NCI-H345 (cell line): ENCODE data around the gene EEIG1.
A peak's percentile ranks its signal among the peaks of the same experiment; 100 is the strongest.

Experiments used
- DNase-seq: peaks from one replicate; lab custom pipeline; 2025; lab: John Stamatoyannopoulos, UW

Gene EEIG1

GRCh38 chr9:128001151-128001778, 20.5 kb upstream of the EEIG1 start:
- no peak for DNase-seq

GRCh38 chr9:127999461-127999860, 18.7 kb upstream of the EEIG1 start:
- no peak for DNase-seq

GRCh38 chr9:127993721-127994120, 12.9 kb upstream of the EEIG1 start:
- DNase-seq, result no peak

GRCh38 chr9:127991757-127992274, 11.0 kb upstream of the EEIG1 start:
- no peak for DNase-seq

- DNase-seq, result peak; percentile 66
Observed at GRCh38 chr9:127991017-127991756, 10.4 kb upstream of the EEIG1 start.

DNA sequence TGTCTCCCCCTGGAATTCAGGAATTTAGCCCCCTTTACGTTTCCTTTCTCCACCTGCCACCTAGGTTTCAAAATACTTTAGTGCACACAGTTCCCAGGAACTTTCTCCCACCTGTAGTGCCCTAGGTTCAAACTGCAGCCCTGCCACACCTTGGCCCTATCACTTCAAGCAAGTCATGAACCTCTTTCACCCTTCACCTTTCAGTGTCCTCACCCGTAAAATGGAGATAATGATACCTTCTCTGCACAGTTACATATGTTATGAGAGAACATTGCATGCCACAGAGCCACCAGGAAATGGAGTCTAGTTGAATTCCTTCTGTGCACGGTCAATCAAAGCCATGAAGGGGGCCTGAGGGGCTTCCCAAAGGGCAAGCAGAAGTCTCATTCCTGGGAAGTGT, 9.8 kb upstream of the EEIG1 start:
- no peak for DNase-seq

DNA sequence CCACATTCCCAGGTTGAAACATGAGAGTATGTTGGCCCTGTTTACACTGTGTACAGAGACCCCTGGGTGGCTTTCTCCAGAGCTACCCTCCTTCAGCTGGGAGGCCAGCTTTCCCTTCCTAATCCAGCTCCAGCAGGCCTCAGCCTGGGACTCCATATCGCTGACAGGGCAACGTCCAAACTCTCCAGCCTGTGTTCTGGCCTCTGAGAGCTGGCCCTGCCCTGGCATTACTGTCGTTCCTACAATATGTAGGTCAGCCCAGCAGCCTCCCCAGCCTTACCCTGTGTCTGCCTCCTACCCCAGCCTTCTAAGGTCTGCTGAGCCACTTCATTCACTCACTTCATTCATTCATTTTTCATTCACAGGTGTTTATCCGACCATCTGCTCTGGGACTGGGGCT, 8.3 kb upstream of the EEIG1 start:
- DNase-seq, result no peak

- DNase-seq, result no peak
Observed at GRCh38 chr9:127987103-127987614, 6.4 kb upstream of the EEIG1 start.

GRCh38 chr9:127985011-127985410, 4.2 kb upstream of the EEIG1 start:
- no peak for DNase-seq

DNA sequence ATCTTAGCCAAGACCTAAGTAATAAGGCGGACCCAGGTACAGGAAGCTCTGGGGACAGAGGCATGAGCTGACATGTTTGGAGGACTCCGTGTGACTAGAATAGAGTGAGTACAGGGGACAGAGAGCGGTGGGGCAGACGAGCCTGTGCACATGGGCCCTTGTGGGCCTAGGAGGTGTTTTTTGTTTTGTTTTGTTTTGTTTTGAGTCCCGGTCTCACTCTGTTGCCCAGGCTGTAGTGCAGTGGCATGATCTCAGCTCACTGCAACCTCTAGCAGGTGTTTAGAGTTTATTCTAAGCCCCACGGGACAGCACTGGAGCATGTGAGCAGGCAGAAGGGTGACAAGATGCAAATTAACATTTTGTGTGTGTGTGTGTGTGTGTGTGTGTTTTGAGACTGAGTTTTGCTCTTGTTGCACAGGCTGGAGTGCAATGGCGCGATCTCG, 3.1 kb upstream of the EEIG1 start:
- DNase-seq, result peak; percentile 27

GRCh38 chr9:127982912-127983311, 2.1 kb upstream of the EEIG1 start:
- DNase-seq, result no peak

DNA sequence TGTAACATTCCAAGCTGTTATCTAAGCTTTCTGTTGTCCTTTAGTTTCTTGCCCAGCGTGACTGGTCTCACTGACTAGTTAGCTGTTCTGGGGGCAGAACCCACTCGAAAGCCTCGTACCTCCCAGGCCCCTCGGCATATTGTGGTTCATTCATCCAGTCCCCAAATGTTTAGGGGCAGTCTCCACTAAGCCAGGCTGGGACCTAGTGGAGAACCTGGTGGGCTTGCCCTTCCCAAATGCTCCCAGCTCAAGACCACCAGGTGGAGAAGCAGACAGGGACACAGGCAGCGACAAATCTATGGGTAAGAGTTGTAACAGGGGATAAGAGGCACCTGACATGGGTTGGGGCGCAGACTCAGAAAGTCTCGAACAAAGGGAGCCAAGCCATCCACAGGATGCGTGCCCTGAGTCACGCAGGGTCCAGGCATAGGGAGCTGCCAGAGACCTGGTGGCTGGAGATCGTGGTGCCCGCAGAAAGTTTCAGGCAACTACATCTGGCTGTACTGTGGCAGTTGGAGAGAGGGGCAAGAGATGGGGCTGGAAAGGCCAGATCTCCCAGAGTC, 851 bp upstream of the EEIG1 start:
- DNase-seq, result no peak

- peak; percentile 77 for DNase-seq
Observed at GRCh38 chr9:127980060-127980705, 606 bp downstream of the EEIG1 start.

DNA sequence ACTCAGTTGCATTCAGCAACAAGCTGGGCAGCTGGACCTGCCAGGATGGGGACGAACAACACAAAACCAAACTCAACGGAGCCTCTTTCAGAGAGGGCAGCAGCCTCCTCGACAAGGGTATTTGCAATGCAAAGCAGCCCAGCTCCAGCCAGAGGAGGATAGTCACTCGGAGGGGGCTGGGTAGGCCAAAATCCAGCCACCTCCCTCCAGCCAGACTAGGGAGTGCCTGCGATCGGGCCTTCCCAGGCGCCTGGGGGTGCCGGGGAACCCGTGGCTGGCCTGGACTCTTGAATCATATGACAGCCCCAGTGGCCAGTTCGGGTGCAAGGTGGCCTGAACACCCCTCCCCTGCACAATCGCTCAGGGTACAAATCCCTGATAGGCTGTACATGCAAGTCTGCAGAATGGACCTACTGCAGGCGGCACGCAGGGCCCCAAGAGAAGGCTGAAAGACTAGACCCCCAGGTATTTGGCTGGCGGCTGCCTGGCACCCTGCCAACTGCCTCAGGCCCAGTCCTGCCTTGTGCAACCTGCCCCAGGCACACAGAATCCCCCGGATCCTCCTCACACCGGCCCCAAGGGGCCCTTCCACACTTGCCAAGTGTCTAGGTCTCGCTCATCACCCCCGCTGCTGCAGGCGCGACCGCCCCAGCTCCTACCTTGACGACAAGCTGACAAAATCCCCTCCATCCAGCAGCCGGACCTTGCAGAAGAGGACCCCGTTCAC, 1.3 kb downstream of the EEIG1 start:
- peak; percentile 69 for DNase-seq

- DNase-seq, result no peak
Observed at GRCh38 chr9:127979015-127979332, 1.8 kb downstream of the EEIG1 start.

- DNase-seq, result no peak
Observed at GRCh38 chr9:127977884-127978647, 2.7 kb downstream of the EEIG1 start.

- peak; percentile 23 for DNase-seq
Observed at GRCh38 chr9:127977009-127977883, 3.5 kb downstream of the EEIG1 start.

GRCh38 chr9:127976498-127976897, 4.3 kb downstream of the EEIG1 start:
- peak; percentile 88 for DNase-seq

GRCh38 chr9:127975376-127976315, 5.1 kb downstream of the EEIG1 start:
- no peak for DNase-seq
